Endothelial cell of umbilical vein (primary cell): Measurements from ENCODE around the gene TYW1. TPM values are rescaled to one million over a fixed set of nuclear protein-coding genes. Genes with fewer than 3 reads are reported as not detected.
"Not testable (repeated sequence)": the region's sequence is repeated elsewhere in the genome, so short reads cannot be mapped to it uniquely, and the experiment has no call there.

Experiments used
- BruUV-seq: library from RNA; stranded (reverse); fragments of 400-500 nt; replicated peaks from 2 replicates; lab custom pipeline; 2021; lab: Mats Ljungman, UMichigan
- CTCF ChIA-PET: fragments of 300-600, 350-600 bp; sonication (Branson Sonifier 250); formaldehyde crosslinking; loops from one replicate; lab custom pipeline; 2021; ENCODE audit warnings: antibody characterized with exemption, inconsistent platforms; lab: Charles Lee
- POLR2A ChIA-PET: fragments of 300-600, 350-600 bp; sonication (Branson Sonifier 250); formaldehyde crosslinking; loops from one replicate; lab custom pipeline; 2021; ENCODE audit warnings: antibody characterized with exemption, inconsistent platforms; lab: Charles Lee
- DNase-seq: peaks from one replicate; pipeline ENCODE4 v3.0.0-alpha.2; 2011; ENCODE audit warnings: low read depth, low spot score
- FAIRE-seq: peaks from 2 replicates; lab custom pipeline; 2011; peaks lifted over from hg19 to GRCh38; lab: Jason Lieb, UNC
- H2AFZ ChIP-seq: 2 replicates; pipeline ENCODE4 v1.6.0; 2012; ENCODE audit warnings: low read depth, low read length, control low read depth, inconsistent platforms
- H3K27ac ChIP-seq: 2 replicates; pipeline ENCODE4 v1.5.1; 2011; ENCODE audit warnings: low read depth, mild to moderate bottlenecking, control low read depth, low read length, moderate library complexity; ENCODE audit not compliant: insufficient read depth
- H3K27me3 ChIP-seq, 2 experiments: 2 replicates each; pipeline versions ENCODE4 v1.6.0 to v1.6.1; 2011; ENCODE audit warnings: low read length in 2 of 2, mixed read lengths in 1 of 2; ENCODE audit not compliant: control insufficient read depth in 2 of 2, insufficient read depth in 2 of 2
- H3K36me3 ChIP-seq, 2 experiments: 2 replicates in 1 of 2; 3 replicates in 1 of 2; pipeline ENCODE4 v1.5.1; 2011; ENCODE audit warnings: low read length in 2 of 2, mild to moderate bottlenecking in 1 of 2, moderate library complexity in 1 of 2; ENCODE audit not compliant: control insufficient read depth in 2 of 2, insufficient read depth in 2 of 2; ENCODE audit errors: extremely low read depth in 1 of 2
- H3K4me1 ChIP-seq: 3 replicates; pipeline ENCODE4 v1.5.1; 2011; ENCODE audit warnings: mild to moderate bottlenecking, low read length; ENCODE audit not compliant: control insufficient read depth, insufficient read depth; ENCODE audit errors: extremely low read depth
- H3K4me2 ChIP-seq: 2 replicates; pipeline ENCODE4 v1.6.1; 2011; ENCODE audit warnings: low read length, control low read depth, mixed read lengths; ENCODE audit not compliant: insufficient read depth
- H3K4me3 ChIP-seq, 3 experiments: fragments of 200-600 bp in 1 of 3; sonication (generic), shearing (Covaris generic) in 1 of 3; replicated peaks in 1 of 3; 2 replicates each; pipeline ENCODE4 v1.5.1; 2011 to 2016; ENCODE audit warnings: control low read depth in 3 of 3, low read length in 3 of 3, mild to moderate bottlenecking in 2 of 3, inconsistent platforms in 1 of 3, low read depth in 1 of 3, moderate library complexity in 1 of 3; ENCODE audit not compliant: insufficient read depth in 1 of 3
- H3K79me2 ChIP-seq: 2 replicates; pipeline ENCODE4 v1.6.0; 2012; ENCODE audit warnings: low read length, inconsistent platforms; ENCODE audit not compliant: control insufficient read depth, insufficient read depth
- H3K9ac ChIP-seq: replicated peaks from 2 replicates; pipeline ENCODE3; 2011; ENCODE audit warnings: low read length, control low read depth; ENCODE audit not compliant: insufficient read depth; ENCODE audit errors: extremely low read depth
- H3K9me1 ChIP-seq: replicated peaks from 3 replicates; pipeline ENCODE4 v1.6.0; 2011; ENCODE audit warnings: mild to moderate bottlenecking, low read length; ENCODE audit not compliant: control insufficient read depth, insufficient read depth; ENCODE audit errors: extremely low read depth
- H3K9me3 ChIP-seq: replicated peaks from 2 replicates; pipeline ENCODE4 v1.5.1; 2012; ENCODE audit warnings: low read length, inconsistent platforms; ENCODE audit not compliant: control insufficient read depth, insufficient read depth
- H4K20me1 ChIP-seq: replicated peaks from 2 replicates; pipeline ENCODE3; 2011; ENCODE audit warnings: mild to moderate bottlenecking, low read length; ENCODE audit not compliant: control insufficient read depth, insufficient read depth; ENCODE audit errors: extremely low read depth
- EZH2 ChIP-seq: IDR thresholded peaks from 2 replicates; pipeline ENCODE4 v1.6.1; 2012; ENCODE audit warnings: borderline replicate concordance, low read depth, mild to moderate bottlenecking, moderate library complexity, low read length, inconsistent platforms; ENCODE audit not compliant: severe bottlenecking
- FOS ChIP-seq: IDR thresholded peaks from 2 replicates; pipeline ENCODE4 v1.6.1; 2011; ENCODE audit warnings: mild to moderate bottlenecking, low read length, moderate library complexity, borderline replicate concordance; ENCODE audit not compliant: insufficient read depth
- GATA2 ChIP-seq: IDR thresholded peaks from 2 replicates; pipeline ENCODE4 v1.7.0; 2011; ENCODE audit warnings: low read depth, mild to moderate bottlenecking, moderate library complexity, mixed read lengths, low read length; ENCODE audit not compliant: insufficient read length, insufficient read depth
- JUN ChIP-seq: IDR thresholded peaks from 2 replicates; pipeline ENCODE4 v1.6.1; 2011; ENCODE audit warnings: borderline replicate concordance, low read depth; ENCODE audit not compliant: insufficient read length, insufficient read depth
- MYC ChIP-seq: IDR thresholded peaks from one replicate; pipeline ENCODE4 v1.6.1; 2011; ENCODE audit warnings: mild to moderate bottlenecking, low read depth, low read length
- POLR2A ChIP-seq: IDR thresholded peaks from 2 replicates; pipeline ENCODE4 v1.6.1; 2012; ENCODE audit warnings: low read depth, mild to moderate bottlenecking, control low read depth, low read length
- POLR2AphosphoS5 ChIP-seq: IDR thresholded peaks from 2 replicates; pipeline ENCODE4 v1.6.1; 2012; ENCODE audit warnings: low read depth, mild to moderate bottlenecking, control low read depth, low read length, moderate library complexity; ENCODE audit not compliant: insufficient read depth
- dilution Hi-C: fragments of 300-500 bp; cut with MboI; formaldehyde crosslinking; loops from one replicate; pipeline ENCODE4 v1.15.0; 2019; ENCODE audit warnings: low sequenced_read_pairs; ENCODE audit not compliant: extremely low pct_ligation_motif_present
- intact Hi-C: fragments of 100-400 bp; cut with micrococcal nuclease; formaldehyde crosslinking; loops from one replicate; pipeline ENCODE4 v1.10.0; 2022
- polyA plus RNA-seq, 4 experiments: library from polyadenylated mRNA; depleted of rRNA in 3 of 4; stranded (reverse) in 3 of 4; unstranded in 1 of 4; fragments of >200 nt; gene quantifications; 2 replicates each; pipeline versions ENCODE4 v1.2.1 to v1.2.3, GENCODE V29; 2011 to 2012; ENCODE audit warnings: missing spikeins in 1 of 4
- total RNA-seq: library from RNA; stranded (reverse); gene quantifications from 2 replicates; pipeline ENCODE4 v1.2.3, GENCODE V29; 2021
- TF ChIP-seq, protein P1 (sequence below): IDR thresholded peaks from 2 replicates; pipeline ENCODE4 v1.6.1; 2011; ENCODE audit not compliant: insufficient read depth, insufficient read length
- TF ChIP-seq, protein P2 (sequence below), 2 donors: IDR thresholded peaks; 1 replicate in 1 of 2; 2 replicates in 1 of 2; pipeline ENCODE4 v1.5.1; 2011; ENCODE audit warnings: low read length in 2 of 2, mild to moderate bottlenecking in 2 of 2, moderate library complexity in 2 of 2, control low read depth in 1 of 2, inconsistent platforms in 1 of 2, low read depth in 1 of 2; ENCODE audit not compliant: insufficient read depth in 1 of 2; ENCODE audit errors: extremely low read depth in 1 of 2

TYW1 gene
- total and polyA plus RNA-seq, 2 donors (not counting 3 experiments of a cell fraction or from before 2014, with no cell fraction given), result 7.7 to 15.9 TPM

DNA sequence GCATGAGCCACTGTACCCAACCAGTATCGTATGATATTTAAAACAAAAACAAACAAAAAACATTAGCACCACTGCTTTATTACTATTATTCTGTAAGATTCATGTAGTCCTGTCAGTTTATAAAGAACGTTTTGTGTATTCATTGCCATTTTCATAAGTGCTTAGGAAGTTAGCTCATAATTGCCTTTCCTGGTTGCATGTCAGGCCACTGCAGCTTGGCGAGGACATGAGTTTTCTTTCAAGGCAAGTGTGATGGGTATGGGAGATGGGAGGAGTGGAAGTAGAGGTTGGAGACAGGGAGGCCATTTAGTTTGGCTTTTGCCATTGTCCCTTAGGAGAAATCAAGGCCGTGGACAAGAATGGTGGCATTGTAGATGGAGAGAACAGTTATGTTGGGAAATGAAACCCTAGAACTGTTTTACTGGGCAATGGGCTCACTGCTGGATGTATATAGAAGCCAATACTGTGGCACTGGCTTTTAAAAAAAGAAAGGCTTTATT is 48.9 kb downstream of the TYW1 start:
- no peaks in the 10 kb centered on the region for H3K27me3 ChIP-seq
- H3K9me1 ChIP-seq, result no peaks in the 10 kb centered on the region
- TF ChIP-seq, protein P1, sequence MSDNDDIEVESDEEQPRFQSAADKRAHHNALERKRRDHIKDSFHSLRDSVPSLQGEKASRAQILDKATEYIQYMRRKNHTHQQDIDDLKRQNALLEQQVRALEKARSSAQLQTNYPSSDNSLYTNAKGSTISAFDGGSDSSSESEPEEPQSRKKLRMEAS, result no peak
- no peak for TF ChIP-seq POLR2AphosphoS5
- TF ChIP-seq FOS, result no peak
- no peak for TF ChIP-seq GATA2
- TF ChIP-seq MYC, result no peak
- TF ChIP-seq JUN, result no peak
- TF ChIP-seq EZH2, result no peak
- TF ChIP-seq, protein P2, sequence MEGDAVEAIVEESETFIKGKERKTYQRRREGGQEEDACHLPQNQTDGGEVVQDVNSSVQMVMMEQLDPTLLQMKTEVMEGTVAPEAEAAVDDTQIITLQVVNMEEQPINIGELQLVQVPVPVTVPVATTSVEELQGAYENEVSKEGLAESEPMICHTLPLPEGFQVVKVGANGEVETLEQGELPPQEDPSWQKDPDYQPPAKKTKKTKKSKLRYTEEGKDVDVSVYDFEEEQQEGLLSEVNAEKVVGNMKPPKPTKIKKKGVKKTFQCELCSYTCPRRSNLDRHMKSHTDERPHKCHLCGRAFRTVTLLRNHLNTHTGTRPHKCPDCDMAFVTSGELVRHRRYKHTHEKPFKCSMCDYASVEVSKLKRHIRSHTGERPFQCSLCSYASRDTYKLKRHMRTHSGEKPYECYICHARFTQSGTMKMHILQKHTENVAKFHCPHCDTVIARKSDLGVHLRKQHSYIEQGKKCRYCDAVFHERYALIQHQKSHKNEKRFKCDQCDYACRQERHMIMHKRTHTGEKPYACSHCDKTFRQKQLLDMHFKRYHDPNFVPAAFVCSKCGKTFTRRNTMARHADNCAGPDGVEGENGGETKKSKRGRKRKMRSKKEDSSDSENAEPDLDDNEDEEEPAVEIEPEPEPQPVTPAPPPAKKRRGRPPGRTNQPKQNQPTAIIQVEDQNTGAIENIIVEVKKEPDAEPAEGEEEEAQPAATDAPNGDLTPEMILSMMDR (IDR thresholded peaks at IDR 0.05; ENCODE audit: extremely low read depth in 1 of 2, insufficient read depth in 1 of 2, low read depth in 1 of 2, low read length in 2 of 2), result no peak
- no peak for TF ChIP-seq POLR2A
- dilution Hi-C loops (no loop called here), intact Hi-C loops (loop anchor here (10.0 kb wide), 1 partner anchor 259 kb away; no protein-coding TSS in a partner anchor)
- no peak overlapping the region for H3K9ac ChIP-seq
- ChIA-PET POLR2A (no interaction called here), CTCF (no interaction called here)
- H3K27ac ChIP-seq, result no peak overlapping the region
- H3K9me3 ChIP-seq, result no peaks in the 10 kb centered on the region
- H4K20me1 ChIP-seq, result no peaks in the 10 kb centered on the region
- no peak overlapping the region for H2AFZ ChIP-seq
- H3K79me2 ChIP-seq, result no peaks in the 10 kb centered on the region
- H3K36me3 ChIP-seq, result no peaks in the 10 kb centered on the region
- H3K4me3 ChIP-seq, result no peak overlapping the region
- H3K4me2 ChIP-seq, result no peak overlapping the region
- peaks cover 5% of the 10 kb centered on the region for H3K4me1 ChIP-seq
- FAIRE-seq (no peak), DNase-seq (peak; percentile 45)
- BruUV-seq, result no TSS peak

DNA sequence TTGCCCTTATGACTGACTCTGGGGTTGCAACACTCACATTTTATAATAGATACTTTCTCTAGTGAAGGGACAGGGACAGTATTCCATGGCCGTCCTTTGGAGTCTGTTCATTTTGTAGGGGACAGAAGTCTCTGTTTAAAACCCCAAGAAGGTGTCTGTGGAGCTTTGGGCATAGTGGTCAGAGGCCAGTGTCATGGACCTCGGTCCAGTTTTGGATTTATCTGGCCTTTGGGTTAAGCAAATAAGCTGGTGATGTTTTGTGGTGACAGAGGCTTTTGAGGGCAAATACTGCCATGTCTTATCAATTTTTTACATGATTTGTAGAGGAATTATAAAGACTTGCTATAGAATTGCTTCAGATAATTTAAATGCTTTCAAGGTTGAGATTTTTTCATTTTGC is 50.2 kb downstream of the TYW1 start:
- BruUV-seq, H3K27me3 ChIP-seq, H3K4me1 ChIP-seq, H3K4me2 ChIP-seq, H2AFZ ChIP-seq, CTCF ChIA-PET, DNase-seq, H3K36me3 ChIP-seq, H3K9me3 ChIP-seq, H3K9ac ChIP-seq, H4K20me1 ChIP-seq, H3K9me1 ChIP-seq, H3K79me2 ChIP-seq, H3K4me3 ChIP-seq, POLR2A ChIA-PET, H3K27ac ChIP-seq, dilution Hi-C loops, FAIRE-seq: not testable (repeated sequence)
- intact Hi-C loops, result loop anchor here (10.0 kb wide), 1 partner anchor 258 kb away; no protein-coding TSS in a partner anchor

DNA sequence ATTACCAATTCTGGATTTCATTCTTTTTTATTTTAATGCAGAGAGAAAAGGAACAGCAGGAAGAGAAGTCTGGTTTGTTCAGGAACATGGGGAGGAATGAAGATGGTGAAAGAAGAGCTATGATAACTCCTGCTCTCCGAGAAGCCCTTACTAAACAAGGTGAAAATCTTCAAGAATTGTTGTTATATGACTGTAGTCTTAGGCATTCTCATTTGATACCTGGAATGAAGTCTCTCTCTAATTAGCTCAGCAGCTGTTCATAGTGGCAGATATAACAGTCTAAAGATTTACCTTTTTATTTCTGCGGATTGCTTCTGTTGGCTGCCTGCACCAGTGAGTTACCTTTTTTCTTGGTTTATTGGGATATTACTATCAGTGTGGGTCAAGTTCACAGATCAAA is 53.3 kb downstream of the TYW1 start:
- POLR2A ChIA-PET, FAIRE-seq, H3K4me3 ChIP-seq, H3K4me1 ChIP-seq, H2AFZ ChIP-seq, H3K9ac ChIP-seq, H3K9me3 ChIP-seq, H3K27me3 ChIP-seq, H3K4me2 ChIP-seq, CTCF ChIA-PET, DNase-seq, H4K20me1 ChIP-seq, H3K9me1 ChIP-seq, H3K79me2 ChIP-seq, H3K27ac ChIP-seq, H3K36me3 ChIP-seq, dilution Hi-C loops, BruUV-seq: not testable (repeated sequence)
- intact Hi-C loops, result loop anchor here (10.0 kb wide), 1 partner anchor 255 kb away; no protein-coding TSS in a partner anchor
